Esophagus squamous epithelium (tissue), 5 donors: ENCODE measurements around the gene CCBE1. TPM values are rescaled to one million over a fixed set of nuclear protein-coding genes. Genes with fewer than 3 reads are reported as not detected.
"Not testable (repeated sequence)": the region's sequence is repeated elsewhere in the genome, so short reads cannot be mapped to it uniquely, and the experiment has no call there.

Source experiments
- DNase-seq: peaks from one replicate; lab custom pipeline; 2025; lab: John Stamatoyannopoulos, UW
- H3K27ac ChIP-seq, 4 donors: fragments of 200-600 bp; sonication (generic); one replicate each; pipeline ENCODE4 v1.5.1; 2016 to 2019; ENCODE audit warnings: mild to moderate bottlenecking in 1 of 4
- H3K27me3 ChIP-seq, 4 donors: fragments of 200-600 bp; sonication (generic); 1 replicate in 3 of 4; 2 replicates in 1 of 4; pipeline versions ENCODE4 v1.5.1 to v1.6.0; 2017 to 2021; ENCODE audit warnings: antibody characterized with exemption in 1 of 4
- H3K36me3 ChIP-seq, 3 donors: fragments of 200-600 bp; sonication (generic); one replicate each; pipeline ENCODE4 v1.5.1; 2016 to 2019
- H3K4me1 ChIP-seq, 3 donors: fragments of 200-600 bp; sonication (generic); one replicate each; pipeline ENCODE4 v1.5.1; 2017 to 2019
- H3K4me3 ChIP-seq, 4 donors: fragments of 200-600 bp; sonication (generic); 1 replicate in 3 of 4; 2 replicates in 1 of 4; pipeline ENCODE4 v1.5.1; 2016 to 2019; ENCODE audit warnings: mild to moderate bottlenecking in 2 of 4, moderate library complexity in 1 of 4
- H3K9me3 ChIP-seq, 3 donors: fragments of 200-600 bp; sonication (generic); one replicate each; pipeline ENCODE4 v1.5.1; 2016 to 2019
- POLR2A ChIP-seq, 4 donors: fragments of 450-650 bp; IDR thresholded peaks; one replicate each; pipeline ENCODE4 v1.6.1; 2017; ENCODE audit warnings: antibody characterized with exemption in 4 of 4, mild to moderate bottlenecking in 4 of 4, moderate library complexity in 3 of 4
- WGBS, 2 donors: methylation state at CpG; one replicate each; pipeline ENCODE4 v1.1.5; 2018; 5-methylcytosine and 5-hydroxymethylcytosine counted together
- intact Hi-C: fragments of 100-400 bp; cut with DNase I; formaldehyde crosslinking; loops from one replicate; pipeline ENCODE4 v1.15.0; 2022
- total RNA-seq, 4 donors: library from RNA; depleted of rRNA; stranded (reverse); fragments of >200 nt; gene quantifications; one replicate each; pipeline ENCODE4 v1.1.0, GENCODE V29; 2016
- TF ChIP-seq, protein P1 (sequence below), 6 experiments: fragments of 450-650 bp in 4 of 6; fragments of 200-600 bp in 2 of 6; sonication (generic) in 2 of 6; IDR thresholded peaks; one replicate each; pipeline ENCODE4 v1.5.1; 2016 to 2019; ENCODE audit warnings: antibody characterized with exemption in 6 of 6, mild to moderate bottlenecking in 4 of 6, moderate library complexity in 4 of 6
- donor health status: DM: yes; HTN: yes; CAD: no.

CCBE1 gene
- total RNA-seq, 4 donors from 2014 or later, result 0.34 to 4.6 (median 1.3) TPM

DNA sequence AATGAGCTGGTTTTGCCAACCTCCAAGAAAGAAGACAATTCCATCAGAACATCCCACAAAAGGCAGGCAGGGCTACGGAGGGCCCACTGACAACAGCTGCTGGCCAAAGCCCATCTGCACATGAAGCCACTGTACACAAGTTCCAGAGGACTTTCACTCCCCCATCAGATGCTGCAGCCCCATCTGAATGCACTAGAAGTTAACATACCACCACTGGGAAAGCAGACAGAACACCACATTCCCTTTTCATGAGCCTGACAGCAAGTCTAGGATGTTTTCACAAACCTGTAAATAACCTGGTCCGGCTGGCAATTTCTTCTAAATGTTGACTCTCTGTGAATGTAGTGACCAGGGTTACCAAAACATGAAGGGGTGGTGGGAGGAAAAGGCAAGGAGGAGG, 41.5 kb downstream of the CCBE1 start:
- Histone ChIP-seq H3K27ac (peak overlapping the region in 1 of 4 donors; percentile 14), H3K27me3 (no peaks in the 10 kb centered on the region), H3K9me3 (no peaks in the 10 kb centered on the region), H3K4me3 (no peak overlapping the region), H3K36me3 (no peaks in the 10 kb centered on the region), H3K4me1 (peaks cover 0 to 10% (median 0%) of the 10 kb centered on the region in 3 donors)
- intact Hi-C loops, result no loop called here
- DNase-seq, result no peak
- TF ChIP-seq, protein P1, sequence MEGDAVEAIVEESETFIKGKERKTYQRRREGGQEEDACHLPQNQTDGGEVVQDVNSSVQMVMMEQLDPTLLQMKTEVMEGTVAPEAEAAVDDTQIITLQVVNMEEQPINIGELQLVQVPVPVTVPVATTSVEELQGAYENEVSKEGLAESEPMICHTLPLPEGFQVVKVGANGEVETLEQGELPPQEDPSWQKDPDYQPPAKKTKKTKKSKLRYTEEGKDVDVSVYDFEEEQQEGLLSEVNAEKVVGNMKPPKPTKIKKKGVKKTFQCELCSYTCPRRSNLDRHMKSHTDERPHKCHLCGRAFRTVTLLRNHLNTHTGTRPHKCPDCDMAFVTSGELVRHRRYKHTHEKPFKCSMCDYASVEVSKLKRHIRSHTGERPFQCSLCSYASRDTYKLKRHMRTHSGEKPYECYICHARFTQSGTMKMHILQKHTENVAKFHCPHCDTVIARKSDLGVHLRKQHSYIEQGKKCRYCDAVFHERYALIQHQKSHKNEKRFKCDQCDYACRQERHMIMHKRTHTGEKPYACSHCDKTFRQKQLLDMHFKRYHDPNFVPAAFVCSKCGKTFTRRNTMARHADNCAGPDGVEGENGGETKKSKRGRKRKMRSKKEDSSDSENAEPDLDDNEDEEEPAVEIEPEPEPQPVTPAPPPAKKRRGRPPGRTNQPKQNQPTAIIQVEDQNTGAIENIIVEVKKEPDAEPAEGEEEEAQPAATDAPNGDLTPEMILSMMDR (IDR thresholded peaks at IDR 0.05), result no peak
- TF ChIP-seq POLR2A (IDR thresholded peaks at IDR 0.05), result no peak
- WGBS, 2 donors, result 66% methylated on average over 2 of the region's 2 CpGs

DNA sequence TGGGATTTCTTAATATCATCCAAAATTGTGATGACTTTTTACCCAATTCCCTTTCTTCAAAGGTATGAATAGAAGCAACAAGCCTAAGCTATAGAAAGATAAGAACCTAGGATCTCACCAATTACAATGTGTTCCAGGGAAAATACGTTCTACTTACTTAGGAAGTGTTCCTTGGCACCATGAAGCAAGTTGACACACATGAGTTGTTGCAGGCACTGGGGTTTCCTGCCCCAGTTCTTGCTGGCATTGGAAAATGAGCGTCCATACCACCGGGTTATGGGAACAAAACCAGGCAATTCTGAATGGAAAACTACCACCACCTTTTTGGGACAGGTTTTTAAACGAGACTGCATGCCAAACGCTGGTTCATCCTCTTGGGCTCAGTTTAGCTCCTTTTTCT, 46.2 kb downstream of the CCBE1 start:
- Histone ChIP-seq H3K9me3 (no peaks in the 10 kb centered on the region), H3K27me3 (no peaks in the 10 kb centered on the region), H3K4me3 (no peak overlapping the region), H3K36me3 (no peaks in the 10 kb centered on the region), H3K27ac (no peak overlapping the region), H3K4me1 (peaks cover 0 to 10% (median 0%) of the 10 kb centered on the region in 3 donors)
- no peak for DNase-seq
- 56 to 63% methylated on average over 3 to 5 of the region's 5 CpGs for WGBS, 2 donors
- TF ChIP-seq, protein P1 (IDR thresholded peaks at IDR 0.05), result no peak
- no peak for TF ChIP-seq POLR2A (IDR thresholded peaks at IDR 0.05)
- intact Hi-C loops, result no loop called here

DNA sequence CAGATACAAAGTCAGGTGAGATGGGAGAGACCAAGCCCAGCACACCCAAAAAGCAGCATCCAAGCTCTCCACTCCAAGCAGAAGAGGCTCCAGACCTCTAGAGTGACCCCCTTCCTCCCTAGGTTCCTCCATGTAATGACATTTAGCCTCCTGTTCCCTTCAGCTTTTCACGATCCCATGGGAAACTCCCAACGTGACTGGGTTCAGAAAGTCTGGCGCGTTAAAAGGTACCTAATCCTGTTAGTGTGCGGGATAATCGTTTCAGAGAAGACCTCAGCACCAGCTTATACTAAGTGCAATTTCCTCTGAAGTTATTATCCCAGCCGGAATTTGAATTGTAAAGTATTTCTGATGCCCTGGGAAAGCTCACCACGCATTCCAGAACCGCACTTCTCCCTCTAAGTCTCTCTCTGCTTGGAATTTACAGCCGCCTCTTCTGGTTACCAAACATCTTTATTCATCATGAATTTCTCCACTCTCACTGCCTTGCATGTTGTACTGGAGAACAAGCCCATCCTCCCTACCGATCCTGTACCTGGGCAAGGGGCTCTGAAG, 46.9 kb downstream of the CCBE1 start:
- no peak for DNase-seq
- H3K27ac ChIP-seq, result no peak overlapping the region
- H3K4me3 ChIP-seq, result no peak overlapping the region
- peaks cover 0 to 10% (median 0%) of the 10 kb centered on the region in 3 donors for H3K4me1 ChIP-seq
- no peaks in the 10 kb centered on the region for H3K36me3 ChIP-seq
- no peak for TF ChIP-seq POLR2A (IDR thresholded peaks at IDR 0.05)
- TF ChIP-seq, protein P1 (IDR thresholded peaks at IDR 0.05), result no peak
- no peaks in the 10 kb centered on the region for H3K27me3 ChIP-seq
- intact Hi-C loops, result no loop called here
- no peaks in the 10 kb centered on the region for H3K9me3 ChIP-seq
- WGBS, 2 donors, result 81 to 85% methylated on average over 10 of the region's 11 CpGs

DNA sequence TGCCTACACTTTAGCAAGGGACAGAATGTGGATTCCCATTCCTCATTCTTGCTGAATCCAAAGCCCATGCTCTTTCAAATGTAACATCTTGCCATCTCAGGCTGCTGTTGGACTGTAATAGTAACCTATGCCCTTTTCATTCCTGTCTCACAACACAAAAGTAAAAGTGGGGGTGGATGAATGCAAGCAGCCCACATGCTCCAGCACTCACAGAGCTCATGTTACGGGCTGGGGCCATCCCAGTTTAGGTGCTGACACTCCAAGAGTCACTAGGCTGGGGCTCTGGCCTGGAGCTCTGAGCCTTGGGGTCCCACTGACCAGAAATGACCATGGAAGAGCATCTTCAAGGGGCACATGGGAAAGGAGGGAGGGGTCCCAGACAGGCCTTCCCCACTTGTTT, 47.6 kb downstream of the CCBE1 start:
- no peak for TF ChIP-seq POLR2A (IDR thresholded peaks at IDR 0.05)
- TF ChIP-seq, protein P1 (IDR thresholded peaks at IDR 0.05), result no peak
- no CpG with 5 or more reads among the region's 1 CpG for WGBS, 2 donors
- H3K4me1 ChIP-seq, result peaks cover 0 to 10% (median 0%) of the 10 kb centered on the region in 3 donors
- no peaks in the 10 kb centered on the region for H3K36me3 ChIP-seq
- no peaks in the 10 kb centered on the region for H3K9me3 ChIP-seq
- DNase-seq, result no peak
- no peak overlapping the region for H3K27ac ChIP-seq
- H3K4me3 ChIP-seq, result no peak overlapping the region
- no peaks in the 10 kb centered on the region for H3K27me3 ChIP-seq
- intact Hi-C loops, result no loop called here

DNA sequence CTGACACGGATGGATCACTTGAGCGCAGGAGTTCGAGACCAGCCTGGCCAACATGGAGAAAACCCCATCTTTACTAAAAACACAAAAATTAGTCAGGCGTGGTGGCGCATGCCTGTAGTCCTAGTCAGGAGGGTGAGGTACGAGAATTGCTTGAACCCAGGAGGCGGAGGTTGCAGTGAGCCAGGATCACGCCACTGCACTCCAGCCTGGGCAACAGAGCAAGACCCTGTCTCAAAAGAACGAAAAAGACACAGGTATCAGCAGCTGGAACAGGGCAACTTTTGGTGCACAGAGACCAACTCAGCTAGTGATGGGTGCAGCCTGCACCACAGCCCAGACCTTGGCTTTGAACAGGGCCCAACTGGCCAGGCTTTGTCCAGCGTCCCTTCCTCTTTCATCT, 48.8 kb downstream of the CCBE1 start:
- H3K9me3 ChIP-seq, H3K27me3 ChIP-seq, H3K27ac ChIP-seq, H3K4me3 ChIP-seq, intact Hi-C loops, H3K4me1 ChIP-seq, DNase-seq, H3K36me3 ChIP-seq: not testable (repeated sequence)
- 86 to 87% methylated on average over 6 to 10 of the region's 10 CpGs for WGBS, 2 donors

DNA sequence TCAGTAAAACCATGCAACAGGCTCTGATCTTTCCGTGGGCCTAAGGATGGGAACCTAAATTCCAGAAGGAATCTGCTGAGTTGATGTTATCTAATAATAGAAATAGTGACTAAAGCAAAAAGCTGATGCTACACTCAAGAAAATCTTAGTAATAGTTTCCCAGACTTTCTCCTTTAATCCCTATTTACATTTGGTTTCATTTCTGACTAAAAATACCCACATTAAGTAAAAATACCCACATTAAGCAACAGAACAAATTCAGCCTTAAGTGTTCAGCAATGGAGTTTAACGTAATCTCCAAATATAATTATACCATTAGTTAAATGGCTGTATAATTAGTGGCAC, 50.3 kb downstream of the CCBE1 start:
- H3K27me3 ChIP-seq, result no peaks in the 10 kb centered on the region
- no peak overlapping the region for H3K4me3 ChIP-seq
- intact Hi-C loops, result no loop called here
- no peak for TF ChIP-seq POLR2A (IDR thresholded peaks at IDR 0.05)
- TF ChIP-seq, protein P1 (IDR thresholded peaks at IDR 0.05), result no peak
- no peaks in the 10 kb centered on the region for H3K9me3 ChIP-seq
- peaks cover 0 to 4% (median 0%) of the 10 kb centered on the region in 3 donors for H3K4me1 ChIP-seq
- no peaks in the 10 kb centered on the region for H3K36me3 ChIP-seq
- DNase-seq, result no peak
- H3K27ac ChIP-seq, result peak overlapping the region in 1 of 4 donors; percentile 0
- 51 to 82% methylated on average over 1 to 2 of the region's 2 CpGs for WGBS, 2 donors
